LNCaP clone FGC (cell line): ENCODE results near the gene AMER2.

Experiments
- DNase-seq: peaks from one replicate; pipeline ENCODE4 v3.0.0-alpha.2; 2011; ENCODE audit warnings: low read depth
- H3K4me3 ChIP-seq: 2 replicates; pipeline ENCODE4 v1.5.1; 2011; ENCODE audit warnings: mild to moderate bottlenecking, low read depth, low read length, control low read depth
- TF ChIP-seq, protein P1 (sequence below): IDR thresholded peaks from 2 replicates; pipeline ENCODE4 v1.5.1; 2012; ENCODE audit warnings: mild to moderate bottlenecking; ENCODE audit not compliant: control insufficient read depth, insufficient read depth; ENCODE audit errors: extremely low read depth

Gene AMER2

DNA sequence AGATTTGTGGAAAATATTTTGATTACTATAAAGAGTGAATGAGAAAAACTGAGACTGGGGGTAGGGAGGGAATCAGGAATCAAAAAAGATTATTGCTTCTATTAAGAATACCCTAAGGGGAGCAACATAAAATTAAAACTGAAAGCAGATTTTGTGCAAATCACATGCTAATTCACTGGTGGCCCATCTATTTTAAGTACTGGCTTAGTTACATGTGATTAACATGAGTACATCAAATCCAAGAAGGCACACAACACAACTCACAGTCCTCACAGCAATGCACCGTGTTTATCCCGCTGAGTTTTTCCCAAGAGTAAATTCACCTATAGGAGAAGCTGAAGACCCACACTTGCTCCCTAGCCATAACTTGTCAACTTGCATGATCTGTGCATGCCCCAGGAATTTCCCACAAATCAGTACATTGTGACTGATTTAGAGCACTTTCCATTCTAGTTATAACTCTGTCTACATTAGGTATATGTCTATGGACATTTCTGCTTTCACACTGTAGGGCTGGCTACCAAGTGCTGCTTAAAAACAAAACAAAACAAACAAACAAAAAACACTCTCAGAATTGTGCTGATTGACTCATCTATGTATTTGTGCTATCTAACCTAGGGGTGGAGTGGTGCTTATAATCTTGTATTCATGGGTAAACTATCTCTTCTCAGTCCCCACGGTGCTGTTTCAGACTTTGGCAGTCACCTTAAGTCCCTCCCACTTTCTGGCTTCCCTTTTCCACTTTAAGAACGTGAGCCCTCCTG is 24.3 kb downstream of the AMER2 start:
- TF ChIP-seq, protein P1, sequence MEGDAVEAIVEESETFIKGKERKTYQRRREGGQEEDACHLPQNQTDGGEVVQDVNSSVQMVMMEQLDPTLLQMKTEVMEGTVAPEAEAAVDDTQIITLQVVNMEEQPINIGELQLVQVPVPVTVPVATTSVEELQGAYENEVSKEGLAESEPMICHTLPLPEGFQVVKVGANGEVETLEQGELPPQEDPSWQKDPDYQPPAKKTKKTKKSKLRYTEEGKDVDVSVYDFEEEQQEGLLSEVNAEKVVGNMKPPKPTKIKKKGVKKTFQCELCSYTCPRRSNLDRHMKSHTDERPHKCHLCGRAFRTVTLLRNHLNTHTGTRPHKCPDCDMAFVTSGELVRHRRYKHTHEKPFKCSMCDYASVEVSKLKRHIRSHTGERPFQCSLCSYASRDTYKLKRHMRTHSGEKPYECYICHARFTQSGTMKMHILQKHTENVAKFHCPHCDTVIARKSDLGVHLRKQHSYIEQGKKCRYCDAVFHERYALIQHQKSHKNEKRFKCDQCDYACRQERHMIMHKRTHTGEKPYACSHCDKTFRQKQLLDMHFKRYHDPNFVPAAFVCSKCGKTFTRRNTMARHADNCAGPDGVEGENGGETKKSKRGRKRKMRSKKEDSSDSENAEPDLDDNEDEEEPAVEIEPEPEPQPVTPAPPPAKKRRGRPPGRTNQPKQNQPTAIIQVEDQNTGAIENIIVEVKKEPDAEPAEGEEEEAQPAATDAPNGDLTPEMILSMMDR = no peak
- no peak overlapping the region for H3K4me3 ChIP-seq
- no peak for DNase-seq

DNA sequence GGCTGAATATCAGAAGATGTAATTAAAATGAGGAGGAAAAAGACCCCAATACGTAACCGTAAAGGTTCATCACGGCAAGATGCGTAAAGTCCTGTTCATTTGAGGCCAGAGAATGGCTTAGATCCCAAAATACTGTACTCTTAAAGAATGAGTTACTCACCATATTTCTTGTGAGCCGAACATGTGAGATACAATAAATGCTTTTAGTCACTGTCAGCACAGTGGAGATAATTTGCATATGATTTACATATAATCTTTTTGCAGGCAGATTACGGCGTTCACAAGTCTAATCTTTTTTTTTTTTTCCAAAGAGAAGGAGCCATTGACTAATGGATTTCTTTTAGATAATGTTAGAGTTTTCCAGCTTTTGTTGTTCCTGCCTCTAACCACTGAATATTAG is 28.4 kb downstream of the AMER2 start:
- no peak for DNase-seq
- TF ChIP-seq, protein P1 = no peak
- H3K4me3 ChIP-seq = no peak overlapping the region

DNA sequence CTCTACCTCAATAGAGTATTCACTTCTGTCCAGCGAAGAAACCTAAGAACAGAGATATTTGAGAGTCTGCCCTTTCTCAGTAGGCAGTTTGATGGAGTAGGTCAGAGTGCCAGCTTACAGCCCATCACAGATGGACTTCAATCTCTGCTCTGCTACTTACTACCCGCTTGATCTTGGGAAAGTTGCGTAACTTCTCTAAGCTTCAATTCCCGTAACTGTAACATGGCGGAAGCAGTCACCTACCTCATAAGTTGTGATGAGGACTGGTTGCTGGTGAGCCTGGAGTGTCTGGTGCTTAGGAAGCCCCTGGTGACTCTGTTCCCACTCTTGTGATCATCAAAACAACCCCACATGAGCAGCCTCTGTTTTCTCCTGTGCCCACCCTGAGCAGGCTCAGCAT is 31.0 kb downstream of the AMER2 start:
- TF ChIP-seq, protein P1 = no peak
- DNase-seq = no peak

DNA sequence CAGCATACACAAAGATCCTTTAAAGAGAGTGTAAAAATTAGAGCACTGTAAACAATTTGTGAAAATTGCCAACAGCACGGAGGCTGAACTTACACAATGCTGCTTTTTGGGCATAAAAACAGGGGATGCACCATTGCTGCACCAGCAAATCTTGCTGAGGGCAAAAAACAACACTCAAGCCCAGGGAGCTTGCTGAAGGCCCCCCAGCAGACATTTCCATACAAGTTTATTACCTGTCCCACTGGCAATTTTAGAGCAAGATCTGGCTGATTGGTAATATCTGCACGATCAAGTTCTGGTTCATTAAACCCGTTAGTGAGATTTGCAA is 34.3 kb downstream of the AMER2 start:
- TF ChIP-seq, protein P1 = no peak
- no peak for DNase-seq

More for the DNA sequence above, 31.0 kb downstream of the AMER2 start:
- no peak overlapping the region for H3K4me3 ChIP-seq

DNA sequence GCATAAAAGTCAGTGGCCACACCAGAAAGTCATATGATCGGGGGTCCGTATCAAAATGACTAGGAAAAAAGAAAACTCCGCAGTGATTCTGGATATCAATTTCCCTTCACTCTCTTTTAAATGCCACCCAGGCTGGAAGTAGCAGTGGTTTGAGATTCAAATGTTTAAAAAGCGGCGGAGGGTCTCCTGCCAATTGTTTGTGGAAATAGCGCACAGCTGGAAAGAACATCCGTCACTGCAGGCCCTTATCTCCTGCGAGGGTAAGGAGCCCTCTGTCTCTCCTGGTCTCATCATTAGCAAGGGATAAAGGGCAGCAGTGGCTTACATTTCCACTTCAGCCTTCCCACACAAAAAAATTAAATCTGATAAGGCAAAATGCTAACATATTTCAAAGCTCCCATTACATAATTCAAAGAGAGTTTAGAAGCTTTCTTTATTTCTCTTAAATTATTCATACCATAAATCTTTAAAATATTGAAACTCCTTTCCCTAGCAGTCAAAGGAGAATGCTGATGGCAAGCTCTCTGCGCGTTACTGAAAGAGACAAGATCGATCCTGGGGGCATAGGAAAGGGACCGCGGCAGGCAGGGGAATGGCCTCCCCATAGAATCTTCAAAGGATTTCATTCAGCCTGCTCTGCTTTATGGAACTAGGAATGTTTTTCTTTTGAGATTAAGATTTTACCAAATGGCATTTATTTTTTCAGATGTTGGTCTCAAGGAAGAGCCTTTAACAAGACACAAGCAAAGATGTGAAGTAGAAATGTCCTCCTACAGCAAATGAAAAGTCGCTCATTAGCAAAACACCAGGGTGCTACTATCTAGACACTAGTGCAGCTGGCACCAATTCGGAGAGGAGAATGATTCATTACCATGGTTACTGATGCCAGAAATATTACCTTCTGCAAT is 35.0 kb downstream of the AMER2 start:
- no peak overlapping the region for H3K4me3 ChIP-seq
- TF ChIP-seq, protein P1 = no peak
- no peak for DNase-seq

More for the DNA sequence above, 34.3 kb downstream of the AMER2 start:
- no peak overlapping the region for H3K4me3 ChIP-seq

DNA sequence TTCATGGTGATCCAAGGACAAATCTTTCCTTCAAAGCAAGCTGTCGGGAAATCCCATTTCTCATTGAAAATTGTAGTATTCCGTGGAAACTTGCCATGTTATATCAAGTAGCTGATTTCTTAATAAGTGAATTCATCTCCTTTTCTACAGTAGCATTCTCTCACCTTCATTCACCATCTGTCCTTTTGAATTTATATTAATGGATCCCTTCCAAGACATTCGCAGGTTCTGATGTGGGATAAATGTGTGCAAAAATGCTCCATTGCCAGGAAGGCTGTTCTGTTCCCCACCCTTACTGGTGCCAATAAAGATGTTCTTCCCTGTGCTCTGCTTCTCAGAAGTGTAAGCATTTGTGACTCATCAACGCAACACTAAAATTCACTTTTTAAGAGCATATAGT is 36.2 kb downstream of the AMER2 start:
- TF ChIP-seq, protein P1 = no peak
- no peak for DNase-seq
- H3K4me3 ChIP-seq = no peak overlapping the region
